Upper lobe of left lung (tissue), 4 donors: ENCODE results near the gene RPL28.

ENCODE experiments used
- POLR2A ChIP-seq, 4 donors: fragments of 450-650 bp; IDR thresholded peaks; one replicate each; pipeline ENCODE4 v1.5.1; 2016 to 2017; ENCODE audit warnings: antibody characterized with exemption in 4 of 4, mild to moderate bottlenecking in 2 of 4
- TF ChIP-seq, protein P1 (sequence below), 6 experiments: fragments of 450-650 bp in 4 of 6; fragments of 200-600 bp in 2 of 6; sonication (generic) in 2 of 6; IDR thresholded peaks; one replicate each; pipeline ENCODE4 v1.5.1; 2016 to 2019; ENCODE audit warnings: antibody characterized with exemption in 6 of 6

DNA sequence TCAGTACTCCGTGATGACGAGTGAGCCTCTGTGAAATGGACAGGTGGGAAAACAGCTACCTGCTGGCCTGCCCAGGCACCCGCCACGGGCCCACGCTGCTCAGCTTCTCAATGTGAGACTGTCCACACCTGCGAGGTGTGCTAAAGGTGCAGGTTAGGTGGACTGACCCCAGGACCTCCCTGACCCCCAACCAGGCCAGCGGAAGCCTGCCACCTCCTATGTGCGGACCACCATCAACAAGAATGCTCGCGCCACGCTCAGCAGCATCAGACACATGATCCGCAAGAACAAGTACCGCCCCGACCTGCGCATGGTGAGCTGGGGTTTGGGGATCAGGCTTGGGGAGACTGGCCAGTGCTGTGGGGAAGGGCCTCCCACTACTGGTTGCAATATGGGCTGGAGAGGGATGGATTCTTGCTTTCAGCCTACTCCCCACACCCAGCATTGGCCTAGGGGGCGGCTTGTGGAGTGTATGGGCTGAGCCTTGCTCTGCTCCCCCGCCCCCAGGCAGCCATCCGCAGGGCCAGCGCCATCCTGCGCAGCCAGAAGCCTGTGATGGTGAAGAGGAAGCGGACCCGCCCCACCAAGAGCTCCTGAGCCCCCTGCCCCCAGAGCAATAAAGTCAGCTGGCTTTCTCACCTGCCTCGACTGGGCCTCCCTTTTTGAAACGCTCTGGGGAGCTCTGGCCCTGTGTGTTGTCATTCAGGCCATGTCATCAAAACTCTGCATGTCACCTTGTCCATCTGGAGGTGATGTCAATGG lies 2.2 kb downstream of the RPL28 start:
- TF ChIP-seq, protein P1, sequence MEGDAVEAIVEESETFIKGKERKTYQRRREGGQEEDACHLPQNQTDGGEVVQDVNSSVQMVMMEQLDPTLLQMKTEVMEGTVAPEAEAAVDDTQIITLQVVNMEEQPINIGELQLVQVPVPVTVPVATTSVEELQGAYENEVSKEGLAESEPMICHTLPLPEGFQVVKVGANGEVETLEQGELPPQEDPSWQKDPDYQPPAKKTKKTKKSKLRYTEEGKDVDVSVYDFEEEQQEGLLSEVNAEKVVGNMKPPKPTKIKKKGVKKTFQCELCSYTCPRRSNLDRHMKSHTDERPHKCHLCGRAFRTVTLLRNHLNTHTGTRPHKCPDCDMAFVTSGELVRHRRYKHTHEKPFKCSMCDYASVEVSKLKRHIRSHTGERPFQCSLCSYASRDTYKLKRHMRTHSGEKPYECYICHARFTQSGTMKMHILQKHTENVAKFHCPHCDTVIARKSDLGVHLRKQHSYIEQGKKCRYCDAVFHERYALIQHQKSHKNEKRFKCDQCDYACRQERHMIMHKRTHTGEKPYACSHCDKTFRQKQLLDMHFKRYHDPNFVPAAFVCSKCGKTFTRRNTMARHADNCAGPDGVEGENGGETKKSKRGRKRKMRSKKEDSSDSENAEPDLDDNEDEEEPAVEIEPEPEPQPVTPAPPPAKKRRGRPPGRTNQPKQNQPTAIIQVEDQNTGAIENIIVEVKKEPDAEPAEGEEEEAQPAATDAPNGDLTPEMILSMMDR (IDR thresholded peaks at IDR 0.05): no peak
- TF ChIP-seq POLR2A (IDR thresholded peaks at IDR 0.05): no peak
